ENCODE measurements around the gene CMTR1. TPM values are rescaled to one million over a fixed set of nuclear protein-coding genes. Genes with fewer than 3 reads are reported as not detected.

Gene CMTR1
- total RNA-seq, 2 experiments from 2014 or later: 97.7 to 99.7 TPM

- CTCF ChIA-PET: no interaction called here
- H3K4me1 Mint-ChIP-seq: peaks cover 22% of the 10 kb centered on the region
- no peaks in the 10 kb centered on the region for H3K27me3 Mint-ChIP-seq
- no peak overlapping the region for H3K4me3 Mint-ChIP-seq
- POLR2A ChIA-PET: no interaction called here
- DNase-seq: no peak
- H3K27ac Mint-ChIP-seq: no peak overlapping the region
- no peaks in the 10 kb centered on the region for H3K36me3 Mint-ChIP-seq (ENCODE audit: low read depth)
- no peaks in the 10 kb centered on the region for H3K9me3 Mint-ChIP-seq
Measured at GRCh38 chr6:37524025-37524969, 91.3 kb downstream of the CMTR1 start.

- Mint-ChIP-seq H3K27me3 (no peaks in the 10 kb centered on the region), H3K4me3 (no peak overlapping the region), H3K4me1 (peaks cover 20% of the 10 kb centered on the region), H3K27ac (no peak overlapping the region), H3K9me3 (no peaks in the 10 kb centered on the region), H3K36me3 (ENCODE audit: low read depth) (no peaks in the 10 kb centered on the region)
- ChIA-PET CTCF (no interaction called here), POLR2A (no interaction called here)
- DNase-seq: no peak
Measured at GRCh38 chr6:37524970-37525318, 91.9 kb downstream of the CMTR1 start.

- Mint-ChIP-seq H3K27me3 (no peaks in the 10 kb centered on the region), H3K27ac (no peak overlapping the region), H3K4me1 (peaks cover 17% of the 10 kb centered on the region), H3K4me3 (no peak overlapping the region), H3K9me3 (no peaks in the 10 kb centered on the region), H3K36me3 (ENCODE audit: low read depth) (no peaks in the 10 kb centered on the region)
- no peak for DNase-seq
- POLR2A ChIA-PET: interaction anchor here (0.6 to 1.3 kb wide), 4 partner anchors 8 to 1567 kb away, joined by 3 to 4 read pairs (median 3); no protein-coding TSS in a partner anchor
- CTCF ChIA-PET: no interaction called here
Measured at GRCh38 chr6:37525460-37526357, 92.7 kb downstream of the CMTR1 start.

GRCh38 chr6:37528541-37528940 lies 95.5 kb downstream of the CMTR1 start:
- Mint-ChIP-seq H3K36me3 (ENCODE audit: low read depth) (no peaks in the 10 kb centered on the region), H3K27ac (no peak overlapping the region), H3K27me3 (peaks cover 3% of the 10 kb centered on the region), H3K9me3 (no peaks in the 10 kb centered on the region), H3K4me1 (peaks cover 4% of the 10 kb centered on the region), H3K4me3 (no peak overlapping the region)
- DNase-seq: no peak
- POLR2A ChIA-PET: no interaction called here
- CTCF ChIA-PET: no interaction called here

- DNase-seq: no peak
- ChIA-PET CTCF (interaction anchor here (0.9 kb wide), 1 partner anchor 27 kb away, joined by 3 read pairs; no protein-coding TSS in a partner anchor), POLR2A (no interaction called here)
- Mint-ChIP-seq H3K9me3 (no peaks in the 10 kb centered on the region), H3K27ac (no peak overlapping the region), H3K36me3 (ENCODE audit: low read depth) (no peaks in the 10 kb centered on the region), H3K4me1 (peaks cover 4% of the 10 kb centered on the region), H3K4me3 (no peak overlapping the region), H3K27me3 (peaks cover 3% of the 10 kb centered on the region)
Measured at GRCh38 chr6:37530297-37530696, 97.3 kb downstream of the CMTR1 start.

GRCh38 chr6:37531026-37531425 lies 98.0 kb downstream of the CMTR1 start:
- Mint-ChIP-seq H3K9me3 (no peaks in the 10 kb centered on the region), H3K4me3 (no peak overlapping the region), H3K36me3 (ENCODE audit: low read depth) (no peaks in the 10 kb centered on the region), H3K4me1 (peaks cover 4% of the 10 kb centered on the region), H3K27me3 (peaks cover 3% of the 10 kb centered on the region), H3K27ac (no peak overlapping the region)
- ChIA-PET POLR2A (no interaction called here), CTCF (no interaction called here)
- no peak for DNase-seq

Other genes starting within 250 kb of the CMTR1 start
- gene TBC1D22B, start 175.4 kb upstream of the CMTR1 start, total RNA-seq: 10 to 100 TPM; 16.5 TPM
- 1 to 10 TPM; 1.6 to 2.1 TPM for gene TMEM217, start 175.1 kb upstream of the CMTR1 start, total RNA-seq
- 10 to 100 TPM; 23.5 to 24.0 TPM for gene RNF8, start 79.2 kb upstream of the CMTR1 start, total RNA-seq
- 10 to 100 TPM; 52.2 to 55.0 TPM for gene CCDC167, start 66.7 kb downstream of the CMTR1 start, total RNA-seq

Measured in activated CD4-positive, alpha-beta memory T cell treated with anti-CD3 and anti-CD28 coated beads, Interleukin-2, amount 10 ng/mL, durations not matched to agents 7 days and 5 days (primary cell).